ENCODE measurements around the gene CNTN5. TPM values are rescaled to one million over a fixed set of nuclear protein-coding genes. Genes with fewer than 3 reads are reported as not detected.

The CNTN5 gene
- total RNA-seq, 1 experiment from 2014 or later: not detected

- Histone ChIP-seq H3K9me2 (replicated peaks; ENCODE audit: low read length) (no peaks in the 10 kb centered on the region), H3K9me3 (ENCODE audit: low read length) (no peaks in the 10 kb centered on the region), H3K9ac (ENCODE audit: low read length) (no peak overlapping the region), H3K36me3 (ENCODE audit: low read depth, low read length) (no peaks in the 10 kb centered on the region), H4K20me1 (ENCODE audit: low read length) (no peaks in the 10 kb centered on the region), H3K4me3 (ENCODE audit: low read length) (no peak overlapping the region), H3K27ac (ENCODE audit: low read length) (no peak overlapping the region), H2AFZ (ENCODE audit: low read length) (no peak overlapping the region), H3K27me3 (ENCODE audit: low read length) (peaks cover 51% of the 10 kb centered on the region), H3F3A (ENCODE audit: low read length, unreplicated experiment) (no peaks in the 10 kb centered on the region), H3K4me1 (ENCODE audit: insufficient read depth, low read length) (no peaks in the 10 kb centered on the region), H3K4me2 (ENCODE audit: low read length) (no peak overlapping the region), H3K79me2 (ENCODE audit: low read length) (no peaks in the 10 kb centered on the region)
- DNase-seq (no peak), ATAC-seq (no peak)
- TF ChIP-seq EZH2 (IDR thresholded peaks at IDR 0.05; ENCODE audit: low read length, unreplicated experiment) (no peak), CTCF (conservative IDR thresholded peaks at IDR 0.05; ENCODE audit: low read depth, low read length) (no peak), EZH2phosphoT487 (IDR thresholded peaks at IDR 0.05; ENCODE audit: borderline replicate concordance, low read length) (no peak)
- intact Hi-C loops (cut with micrococcal nuclease): no loop called here
- POLR2A ChIA-PET (ENCODE audit: unreplicated experiment): no interaction called here
- BruUV-seq (replicated peaks): no TSS peak
- CTCF ChIA-PET: no interaction called here
Measured at GRCh38 chr11:100182927-100183326, 1162.2 kb downstream of the CNTN5 start.

DNA sequence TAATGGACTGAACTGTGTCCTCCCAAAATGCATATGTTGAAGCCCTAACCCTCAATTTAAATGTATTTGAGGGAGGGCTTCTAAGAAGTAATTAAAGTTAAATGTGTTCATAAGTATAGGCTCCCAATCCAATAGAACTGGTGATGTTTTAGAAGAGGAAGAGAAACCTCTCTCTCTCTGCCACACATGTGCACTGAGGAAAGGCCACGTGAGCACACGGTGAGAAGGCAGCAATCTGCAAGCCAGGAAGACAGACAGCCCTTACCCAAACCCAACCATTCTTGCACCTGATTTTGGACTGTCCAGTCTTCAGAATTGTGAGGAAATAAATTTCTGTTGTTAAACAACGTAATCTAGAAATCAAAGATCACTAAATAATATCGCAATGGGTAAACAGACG is 1164.8 kb downstream of the CNTN5 start:
- Histone ChIP-seq H4K20me1 (ENCODE audit: low read length) (no peaks in the 10 kb centered on the region), H3K9me2 (replicated peaks; ENCODE audit: low read length) (no peaks in the 10 kb centered on the region), H3K9ac (ENCODE audit: low read length) (no peak overlapping the region), H3F3A (ENCODE audit: low read length, unreplicated experiment) (no peaks in the 10 kb centered on the region), H3K27ac (ENCODE audit: low read length) (no peak overlapping the region), H3K4me3 (ENCODE audit: low read length) (no peak overlapping the region), H3K79me2 (ENCODE audit: low read length) (no peaks in the 10 kb centered on the region), H3K36me3 (ENCODE audit: low read depth, low read length) (no peaks in the 10 kb centered on the region), H2AFZ (ENCODE audit: low read length) (no peak overlapping the region), H3K4me1 (ENCODE audit: insufficient read depth, low read length) (no peaks in the 10 kb centered on the region), H3K9me3 (ENCODE audit: low read length) (no peaks in the 10 kb centered on the region), H3K4me2 (ENCODE audit: low read length) (no peak overlapping the region), H3K27me3 (ENCODE audit: low read length) (peaks cover 49% of the 10 kb centered on the region)
- TF ChIP-seq CTCF (conservative IDR thresholded peaks at IDR 0.05; ENCODE audit: low read depth, low read length): no peak
- TF ChIP-seq EZH2phosphoT487 (IDR thresholded peaks at IDR 0.05; ENCODE audit: borderline replicate concordance, low read length): no peak
- TF ChIP-seq EZH2 (IDR thresholded peaks at IDR 0.05; ENCODE audit: low read length, unreplicated experiment): no peak
- ATAC-seq: no peak
- intact Hi-C loops (cut with micrococcal nuclease): no loop called here
- no TSS peak for BruUV-seq (replicated peaks)
- DNase-seq: no peak
- ChIA-PET POLR2A (ENCODE audit: unreplicated experiment) (no interaction called here), CTCF (no interaction called here)

GRCh38 chr11:100188137-100188783 is 1167.5 kb downstream of the CNTN5 start:
- H3K36me3 ChIP-seq (ENCODE audit: low read depth, low read length): no peaks in the 10 kb centered on the region
- H3F3A ChIP-seq (ENCODE audit: low read length, unreplicated experiment): no peaks in the 10 kb centered on the region
- H2AFZ ChIP-seq (ENCODE audit: low read length): no peak overlapping the region
- ATAC-seq: no peak
- H4K20me1 ChIP-seq (ENCODE audit: low read length): no peaks in the 10 kb centered on the region
- H3K4me3 ChIP-seq (ENCODE audit: low read length): no peak overlapping the region
- DNase-seq: no peak
- POLR2A ChIA-PET (ENCODE audit: unreplicated experiment): no interaction called here
- H3K27ac ChIP-seq (ENCODE audit: low read length): no peak overlapping the region
- TF ChIP-seq EZH2 (IDR thresholded peaks at IDR 0.05; ENCODE audit: low read length, unreplicated experiment) (no peak), CTCF (conservative IDR thresholded peaks at IDR 0.05; ENCODE audit: low read depth, low read length) (no peak), EZH2phosphoT487 (IDR thresholded peaks at IDR 0.05; ENCODE audit: borderline replicate concordance, low read length) (no peak)
- no TSS peak for BruUV-seq (replicated peaks)
- peaks cover 37% of the 10 kb centered on the region for H3K27me3 ChIP-seq (ENCODE audit: low read length)
- CTCF ChIA-PET: no interaction called here
- no peaks in the 10 kb centered on the region for H3K9me2 ChIP-seq (replicated peaks; ENCODE audit: low read length)
- intact Hi-C loops (cut with micrococcal nuclease): no loop called here
- no peaks in the 10 kb centered on the region for H3K9me3 ChIP-seq (ENCODE audit: low read length)
- H3K9ac ChIP-seq (ENCODE audit: low read length): no peak overlapping the region
- no peaks in the 10 kb centered on the region for H3K79me2 ChIP-seq (ENCODE audit: low read length)
- H3K4me2 ChIP-seq (ENCODE audit: low read length): no peak overlapping the region
- H3K4me1 ChIP-seq (ENCODE audit: insufficient read depth, low read length): no peaks in the 10 kb centered on the region
